GM13977 (cell line): ENCODE results near the gene ASIC1.
A peak's percentile ranks its signal among the peaks of the same experiment; 100 is the strongest.

ENCODE experiments used
- DNase-seq: peaks from one replicate; pipeline ENCODE4 v3.0.0; 2012; ENCODE audit warnings: low spot score
- CTCF ChIP-seq: IDR thresholded peaks from 2 replicates; pipeline ENCODE4 v1.5.1; 2012; ENCODE audit warnings: mild to moderate bottlenecking, control low read depth; ENCODE audit not compliant: insufficient read depth; ENCODE audit errors: extremely low read depth, missing control alignments
- in situ Hi-C: fragments of 300-500 bp; cut with MboI; formaldehyde crosslinking; loops from one replicate; pipeline ENCODE4 v1.12.0; 2022; ENCODE audit warnings: low sequenced_read_pairs, low pct_unique_long_range_greater_than_20kb, mixed read lengths, inconsistent platforms; ENCODE audit not compliant: unreplicated experiment

The ASIC1 gene

GRCh38 chr12:50102646-50103309 lies 45.4 kb downstream of the ASIC1 start:
- in situ Hi-C loops, result no loop called here
- peak; percentile 51 for DNase-seq
- TF ChIP-seq CTCF, result no peak

GRCh38 chr12:50103351-50103750 lies 46.0 kb downstream of the ASIC1 start:
- in situ Hi-C loops, result no loop called here
- no peak for DNase-seq
- no peak for TF ChIP-seq CTCF

- DNase-seq, result no peak
- in situ Hi-C loops, result no loop called here
- TF ChIP-seq CTCF, result no peak
These were observed 46.4 kb downstream of the ASIC1 start, which contains the start of gene GPD1 for GRCh38 chr12:50103767-50104321. TSS of gene GPD1 (plus strand) at chr12:50104008. CDS start at chr12:50104051, 43 bp downstream.

GRCh38 chr12:50104417-50105366 lies 47.3 kb downstream of the ASIC1 start:
- DNase-seq, result no peak
- TF ChIP-seq CTCF, result no peak
- in situ Hi-C loops, result no loop called here

- in situ Hi-C loops, result no loop called here
- no peak for TF ChIP-seq CTCF
- no peak for DNase-seq
These were observed 48.6 kb downstream of the ASIC1 start for GRCh38 chr12:50105913-50106450.

- in situ Hi-C loops, result no loop called here
- DNase-seq, result no peak
- no peak for TF ChIP-seq CTCF
These were observed 49.5 kb downstream of the ASIC1 start for GRCh38 chr12:50106907-50107306.
